GM23338 (cell line): ENCODE measurements around the gene SERTAD1. TPM values are rescaled to one million over a fixed set of nuclear protein-coding genes. Genes with fewer than 3 reads are reported as not detected.

Experiments
- ATAC-seq: fragments of 200-7000 bp; cut with Tn5 transposase; 3 replicates; pipeline ENCODE4 v1.9.1; 2020
- DNase-seq: peaks from one replicate; pipeline ENCODE4 v3.0.0-alpha.2; 2015; ENCODE audit warnings: low spot score
- H2AFZ ChIP-seq: fragments of 200-600 bp; sonication (generic); 2 replicates; pipeline ENCODE4 v1.8.0; 2016; ENCODE audit warnings: antibody characterized with exemption, mild to moderate bottlenecking, moderate library complexity
- H3F3A ChIP-seq: fragments of 200-600 bp; sonication (generic); replicated peaks from 2 replicates; pipeline ENCODE4 v1.8.0; 2017; ENCODE audit warnings: antibody characterized with exemption, mixed run types, low read depth
- H3K27ac ChIP-seq: fragments of 200-600 bp; sonication (generic); 2 replicates; pipeline ENCODE4 v1.6.1; 2016; ENCODE audit warnings: low read depth
- H3K27me3 ChIP-seq: fragments of 200-600 bp; sonication (generic); 2 replicates; pipeline ENCODE4 v1.8.0; 2016; ENCODE audit warnings: mild to moderate bottlenecking, mixed run types, moderate library complexity; ENCODE audit not compliant: insufficient read depth
- H3K36me3 ChIP-seq: fragments of 200-600 bp; sonication (generic); 2 replicates; pipeline ENCODE4 v1.8.0; 2016; ENCODE audit warnings: mild to moderate bottlenecking; ENCODE audit not compliant: insufficient read depth
- H3K4me1 ChIP-seq: fragments of 200-600 bp; sonication (generic); 2 replicates; pipeline ENCODE4 v1.8.0; 2016; ENCODE audit warnings: mild to moderate bottlenecking, moderate library complexity; ENCODE audit not compliant: insufficient read depth
- H3K4me2 ChIP-seq: fragments of 200-600 bp; sonication (generic); 2 replicates; pipeline ENCODE4 v1.7.1; 2017; ENCODE audit warnings: mixed run types
- H3K4me3 ChIP-seq: fragments of 200-600 bp; sonication (generic); 2 replicates; pipeline ENCODE4 v1.6.1; 2016; ENCODE audit warnings: mixed run types
- H3K79me2 ChIP-seq: fragments of 200-600 bp; sonication (generic); replicated peaks from 2 replicates; pipeline ENCODE4 v1.8.0; 2017; ENCODE audit warnings: mild to moderate bottlenecking; ENCODE audit not compliant: insufficient read depth
- H3K9me2 ChIP-seq: fragments of 200-600 bp; sonication (generic); 2 replicates; pipeline ENCODE4 v1.8.0; 2017; ENCODE audit not compliant: insufficient read depth
- H4K20me1 ChIP-seq: fragments of 200-600 bp; sonication (generic); replicated peaks from 2 replicates; pipeline ENCODE4 v1.8.0; 2017; ENCODE audit warnings: mild to moderate bottlenecking; ENCODE audit not compliant: insufficient read depth
- H3K27ac Mint-ChIP-seq: 2 replicates; pipeline ENCODE4 v1.8.0; 2020; ENCODE audit warnings: inconsistent platforms, mild to moderate bottlenecking, moderate library complexity, mixed read lengths
- H3K27me3 Mint-ChIP-seq: 3 replicates; pipeline ENCODE4 v1.8.0; 2022; ENCODE audit warnings: low read depth, mild to moderate bottlenecking, moderate library complexity, mixed read lengths, inconsistent platforms; ENCODE audit not compliant: insufficient read depth, poor library complexity
- H3K36me3 Mint-ChIP-seq: 3 replicates; pipeline ENCODE4 v1.8.0; 2021; ENCODE audit warnings: low read depth, mild to moderate bottlenecking, inconsistent platforms, moderate library complexity, mixed read lengths
- H3K4me1 Mint-ChIP-seq: 3 replicates; pipeline ENCODE4 v1.8.0; 2020; ENCODE audit warnings: mild to moderate bottlenecking, inconsistent platforms, mixed read lengths
- H3K4me3 Mint-ChIP-seq: 3 replicates; pipeline ENCODE4 v1.8.0; 2021; ENCODE audit warnings: moderate library complexity, mild to moderate bottlenecking, inconsistent platforms, mixed read lengths
- H3K9me3 Mint-ChIP-seq: 3 replicates; pipeline ENCODE4 v1.8.0; 2020; ENCODE audit warnings: moderate library complexity, mild to moderate bottlenecking, inconsistent platforms, mixed read lengths
- CREB1 ChIP-seq: fragments of 250-450 bp; sonication (Bioruptor Pico); IDR thresholded peaks from 2 replicates; pipeline ENCODE4 v1.5.0; 2020; ENCODE audit warnings: low read depth, mild to moderate bottlenecking, moderate library complexity
- EZH2 ChIP-seq: fragments of 200-600 bp; sonication (generic); IDR thresholded peaks from one replicate; pipeline ENCODE4 v1.8.0; 2017; ENCODE audit warnings: antibody characterized with exemption, mild to moderate bottlenecking, low read depth; ENCODE audit not compliant: unreplicated experiment
- JUNB ChIP-seq: IDR thresholded peaks from one replicate; pipeline ENCODE4 v1.6.1; 2016; ENCODE audit warnings: antibody characterized with exemption; ENCODE audit not compliant: unreplicated experiment
- NANOG ChIP-seq: IDR thresholded peaks from 2 replicates; pipeline ENCODE4 v1.6.1; 2016; ENCODE audit warnings: antibody characterized with exemption, borderline replicate concordance
- POLR2AphosphoS5 ChIP-seq: IDR thresholded peaks from 2 replicates; pipeline ENCODE4 v1.6.1; 2016; ENCODE audit warnings: antibody characterized with exemption, low read depth
- STAT1 ChIP-seq: IDR thresholded peaks from one replicate; pipeline ENCODE4 v1.6.1; 2016; ENCODE audit warnings: antibody characterized with exemption; ENCODE audit not compliant: unreplicated experiment
- ZNF114 ChIP-seq: fragments of 250-450 bp; sonication (Bioruptor Pico); IDR thresholded peaks from 2 replicates; pipeline ENCODE4 v1.5.0; 2020; ENCODE audit warnings: mild to moderate bottlenecking, moderate library complexity
- ZNF331 ChIP-seq: fragments of 250-450 bp; sonication (Bioruptor Pico); IDR thresholded peaks from 2 replicates; pipeline ENCODE4 v1.5.0; 2020; ENCODE audit warnings: low read depth, mild to moderate bottlenecking, moderate library complexity
- polyA plus RNA-seq: library from polyadenylated mRNA; unstranded; fragments of >200 nt; fragmentation: Nextera tagmentation; extraction: Ambion mirVana; gene quantifications from 2 replicates; pipeline ENCODE4 v1.2.1, GENCODE V29; 2016
- total RNA-seq: library from RNA; depleted of rRNA; stranded (reverse); fragments of >200 nt; shearing (Covaris generic); gene quantifications from 2 replicates; pipeline ENCODE4 v1.2.3, GENCODE V29; 2014
- TF ChIP-seq, protein P1 (sequence below): IDR thresholded peaks from one replicate; pipeline ENCODE4 v1.6.1; 2018; ENCODE audit warnings: antibody characterized with exemption; ENCODE audit not compliant: unreplicated experiment
- TF ChIP-seq, protein P2 (sequence below), 2 experiments: fragments of 200-600 bp in 1 of 2; sonication (generic) in 1 of 2; conservative IDR thresholded peaks; 2 replicates each; pipeline versions ENCODE4 v1.5.1 to v1.6.1; 2016 to 2017; ENCODE audit warnings: antibody characterized with exemption in 2 of 2, low read depth in 2 of 2, mild to moderate bottlenecking in 2 of 2, moderate library complexity in 1 of 2

Gene SERTAD1
- total and polyA plus RNA-seq, 2 experiments from 2014 or later, result 4.6 to 9.1 TPM

DNA sequence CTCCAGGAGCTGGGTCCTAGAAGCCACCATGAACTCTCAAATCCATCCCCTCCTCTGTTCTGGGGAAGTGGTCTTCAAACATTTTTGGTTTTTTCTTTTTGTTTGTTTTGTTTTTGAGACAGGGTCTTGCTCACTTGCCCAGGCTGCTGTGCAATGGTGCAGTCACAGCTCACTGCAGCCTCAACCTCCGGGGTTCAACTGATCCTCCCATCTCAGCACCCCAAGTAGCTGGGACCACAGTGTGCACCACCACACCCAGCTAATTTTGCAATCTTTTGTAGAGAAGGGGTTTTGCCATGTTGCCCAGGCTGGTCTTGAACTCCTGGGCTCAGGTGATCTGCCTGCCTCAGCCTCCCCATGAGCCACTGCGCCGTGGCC lies 32.8 kb upstream of the SERTAD1 start (continued):
- TF ChIP-seq ZNF114 (CRISPR knock-in tag) (no peak), CREB1 (CRISPR knock-in tag) (no peak), ZNF331 (CRISPR knock-in tag) (no peak), STAT1 (no peak), POLR2AphosphoS5 (no peak)
- TF ChIP-seq, protein P1, sequence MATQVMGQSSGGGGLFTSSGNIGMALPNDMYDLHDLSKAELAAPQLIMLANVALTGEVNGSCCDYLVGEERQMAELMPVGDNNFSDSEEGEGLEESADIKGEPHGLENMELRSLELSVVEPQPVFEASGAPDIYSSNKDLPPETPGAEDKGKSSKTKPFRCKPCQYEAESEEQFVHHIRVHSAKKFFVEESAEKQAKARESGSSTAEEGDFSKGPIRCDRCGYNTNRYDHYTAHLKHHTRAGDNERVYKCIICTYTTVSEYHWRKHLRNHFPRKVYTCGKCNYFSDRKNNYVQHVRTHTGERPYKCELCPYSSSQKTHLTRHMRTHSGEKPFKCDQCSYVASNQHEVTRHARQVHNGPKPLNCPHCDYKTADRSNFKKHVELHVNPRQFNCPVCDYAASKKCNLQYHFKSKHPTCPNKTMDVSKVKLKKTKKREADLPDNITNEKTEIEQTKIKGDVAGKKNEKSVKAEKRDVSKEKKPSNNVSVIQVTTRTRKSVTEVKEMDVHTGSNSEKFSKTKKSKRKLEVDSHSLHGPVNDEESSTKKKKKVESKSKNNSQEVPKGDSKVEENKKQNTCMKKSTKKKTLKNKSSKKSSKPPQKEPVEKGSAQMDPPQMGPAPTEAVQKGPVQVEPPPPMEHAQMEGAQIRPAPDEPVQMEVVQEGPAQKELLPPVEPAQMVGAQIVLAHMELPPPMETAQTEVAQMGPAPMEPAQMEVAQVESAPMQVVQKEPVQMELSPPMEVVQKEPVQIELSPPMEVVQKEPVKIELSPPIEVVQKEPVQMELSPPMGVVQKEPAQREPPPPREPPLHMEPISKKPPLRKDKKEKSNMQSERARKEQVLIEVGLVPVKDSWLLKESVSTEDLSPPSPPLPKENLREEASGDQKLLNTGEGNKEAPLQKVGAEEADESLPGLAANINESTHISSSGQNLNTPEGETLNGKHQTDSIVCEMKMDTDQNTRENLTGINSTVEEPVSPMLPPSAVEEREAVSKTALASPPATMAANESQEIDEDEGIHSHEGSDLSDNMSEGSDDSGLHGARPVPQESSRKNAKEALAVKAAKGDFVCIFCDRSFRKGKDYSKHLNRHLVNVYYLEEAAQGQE, result no peak

DNA sequence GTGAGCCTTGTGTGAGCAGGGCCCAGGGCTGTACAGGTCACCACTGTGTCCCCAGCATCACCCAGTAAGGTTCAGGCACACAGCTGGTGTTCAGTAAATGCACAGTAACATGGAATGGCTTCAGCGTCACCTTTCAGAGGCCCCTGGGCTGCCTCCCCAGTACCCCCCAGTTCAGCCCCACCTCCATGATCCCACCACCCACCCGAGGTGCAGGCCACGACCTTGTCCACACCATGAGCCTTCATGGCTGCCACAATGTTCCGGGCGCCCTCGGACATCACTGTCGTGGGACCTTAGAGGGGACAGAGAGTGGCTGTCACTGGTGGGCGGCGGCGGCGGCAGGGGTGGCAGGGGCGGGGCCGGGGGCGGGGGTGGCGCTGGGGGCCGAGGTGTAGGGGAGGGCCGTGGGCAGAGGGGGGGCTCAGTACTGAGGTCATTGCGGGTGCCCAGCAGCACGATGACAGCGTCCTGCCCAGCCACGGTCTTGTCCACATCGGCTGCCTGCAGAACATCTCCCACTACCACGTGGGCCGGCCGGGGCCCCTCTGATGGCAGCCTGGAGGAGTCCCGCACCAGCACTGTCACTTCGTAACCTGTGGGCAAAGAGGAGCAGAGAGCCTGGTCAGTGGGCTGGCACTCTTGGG lies 32.3 kb upstream of the SERTAD1 start:
- Histone ChIP-seq H3K79me2 (no peaks in the 10 kb centered on the region), H3K4me3 (no peak overlapping the region), H3K9me2 (no peaks in the 10 kb centered on the region), H4K20me1 (no peaks in the 10 kb centered on the region), H3K36me3 (no peaks in the 10 kb centered on the region), H3K27me3 (no peaks in the 10 kb centered on the region), H3K4me1 (no peaks in the 10 kb centered on the region), H3K27ac (no peak overlapping the region), H2AFZ (no peak overlapping the region), H3F3A (no peaks in the 10 kb centered on the region), H3K4me2 (no peak overlapping the region)
- Mint-ChIP-seq H3K4me1 (peaks cover 2% of the 10 kb centered on the region; the same call in 1 of the 3 replicates), H3K27me3 (peaks cover 9% of the 10 kb centered on the region), H3K4me3 (no peak overlapping the region), H3K27ac (peak overlapping the region; percentile 56; the same call in 1 of the 2 replicates), H3K36me3 (no peaks in the 10 kb centered on the region), H3K9me3 (no peaks in the 10 kb centered on the region)
- no peak for TF ChIP-seq EZH2
- TF ChIP-seq, protein P1, result no peak
- no peak for TF ChIP-seq JUNB
- no peak for TF ChIP-seq POLR2AphosphoS5
- no peak for TF ChIP-seq CREB1 (CRISPR knock-in tag)
- no peak for TF ChIP-seq NANOG
- no peak for TF ChIP-seq STAT1
- TF ChIP-seq ZNF114 (CRISPR knock-in tag), result no peak
- TF ChIP-seq, protein P2, sequence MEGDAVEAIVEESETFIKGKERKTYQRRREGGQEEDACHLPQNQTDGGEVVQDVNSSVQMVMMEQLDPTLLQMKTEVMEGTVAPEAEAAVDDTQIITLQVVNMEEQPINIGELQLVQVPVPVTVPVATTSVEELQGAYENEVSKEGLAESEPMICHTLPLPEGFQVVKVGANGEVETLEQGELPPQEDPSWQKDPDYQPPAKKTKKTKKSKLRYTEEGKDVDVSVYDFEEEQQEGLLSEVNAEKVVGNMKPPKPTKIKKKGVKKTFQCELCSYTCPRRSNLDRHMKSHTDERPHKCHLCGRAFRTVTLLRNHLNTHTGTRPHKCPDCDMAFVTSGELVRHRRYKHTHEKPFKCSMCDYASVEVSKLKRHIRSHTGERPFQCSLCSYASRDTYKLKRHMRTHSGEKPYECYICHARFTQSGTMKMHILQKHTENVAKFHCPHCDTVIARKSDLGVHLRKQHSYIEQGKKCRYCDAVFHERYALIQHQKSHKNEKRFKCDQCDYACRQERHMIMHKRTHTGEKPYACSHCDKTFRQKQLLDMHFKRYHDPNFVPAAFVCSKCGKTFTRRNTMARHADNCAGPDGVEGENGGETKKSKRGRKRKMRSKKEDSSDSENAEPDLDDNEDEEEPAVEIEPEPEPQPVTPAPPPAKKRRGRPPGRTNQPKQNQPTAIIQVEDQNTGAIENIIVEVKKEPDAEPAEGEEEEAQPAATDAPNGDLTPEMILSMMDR (conservative IDR thresholded peaks at IDR 0.05; ENCODE audit: low read depth in 2 of 2), result no peak
- DNase-seq, result no peak
- no peak for ATAC-seq
